HG03432 (cell line): ENCODE measurements around the gene SORBS1.
A peak's percentile ranks its signal among the peaks of the same experiment; 100 is the strongest.

Experiments used
- ATAC-seq: cut with Tn5 transposase; IDR thresholded peaks from one replicate; pipeline ENCODE4 v1.9.1; 2021; ENCODE audit warnings: mild to moderate bottlenecking, moderate library complexity; ENCODE audit not compliant: unreplicated experiment

SORBS1 gene

DNA sequence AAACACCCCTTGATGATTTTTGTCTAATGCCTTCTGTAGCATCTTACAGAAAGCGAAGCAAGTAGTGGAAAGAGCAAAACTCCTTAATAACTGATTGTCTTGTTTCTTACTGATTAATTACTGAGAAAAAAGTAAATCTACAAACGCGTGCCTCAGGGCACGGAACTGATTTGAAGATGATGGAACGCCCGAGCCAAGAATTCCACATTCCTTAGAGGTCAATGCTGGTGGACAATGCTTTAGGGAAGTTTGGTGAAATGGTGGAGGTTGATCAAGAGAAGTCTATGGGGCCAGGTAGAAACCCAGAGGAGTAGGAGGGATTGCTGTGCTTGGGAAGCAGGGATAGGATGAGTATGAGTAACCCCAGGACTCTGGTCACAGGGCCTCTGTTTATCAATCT lies 5.0 kb upstream of the SORBS1 start:
- no peak for ATAC-seq

DNA sequence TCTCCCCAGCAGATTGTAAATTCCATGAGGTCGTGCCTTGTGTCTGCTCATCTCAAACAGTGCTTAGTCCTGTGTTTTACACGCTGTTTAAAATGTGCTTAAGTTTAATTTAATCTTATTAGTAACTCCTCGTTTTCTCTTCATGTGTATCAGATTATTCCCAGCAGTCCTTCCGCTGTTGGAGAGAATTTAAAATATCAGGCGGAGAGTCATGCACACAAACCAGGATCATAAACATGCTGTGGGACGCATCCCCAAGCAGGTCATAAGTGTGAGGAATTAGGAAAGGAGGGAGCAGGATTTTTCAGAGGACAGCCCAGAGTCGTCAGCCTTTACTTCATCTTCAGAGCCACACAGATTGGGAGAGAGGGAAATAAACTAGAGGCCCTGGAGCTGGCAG lies 4.2 kb upstream of the SORBS1 start:
- ATAC-seq = no peak

DNA sequence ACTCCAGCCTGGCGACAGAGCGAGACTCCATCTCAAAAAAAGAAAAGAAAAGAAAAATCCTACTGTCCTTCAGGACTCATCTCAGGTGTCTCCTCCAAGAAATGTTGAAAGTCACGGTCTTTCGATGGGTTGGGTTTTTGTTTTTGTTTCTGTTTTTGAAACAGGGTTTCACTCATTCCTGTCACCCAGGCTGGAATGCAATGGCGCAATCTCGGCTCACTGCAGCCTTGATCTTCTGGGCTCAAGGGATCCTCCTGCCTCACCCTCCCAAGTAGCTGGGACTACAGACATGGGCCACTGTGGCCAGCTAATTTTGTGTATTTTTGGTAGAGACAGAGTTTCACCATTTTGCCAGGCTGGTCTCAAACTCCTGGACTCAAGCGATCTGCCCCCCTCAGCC lies 3.1 kb upstream of the SORBS1 start:
- ATAC-seq = no peak

DNA sequence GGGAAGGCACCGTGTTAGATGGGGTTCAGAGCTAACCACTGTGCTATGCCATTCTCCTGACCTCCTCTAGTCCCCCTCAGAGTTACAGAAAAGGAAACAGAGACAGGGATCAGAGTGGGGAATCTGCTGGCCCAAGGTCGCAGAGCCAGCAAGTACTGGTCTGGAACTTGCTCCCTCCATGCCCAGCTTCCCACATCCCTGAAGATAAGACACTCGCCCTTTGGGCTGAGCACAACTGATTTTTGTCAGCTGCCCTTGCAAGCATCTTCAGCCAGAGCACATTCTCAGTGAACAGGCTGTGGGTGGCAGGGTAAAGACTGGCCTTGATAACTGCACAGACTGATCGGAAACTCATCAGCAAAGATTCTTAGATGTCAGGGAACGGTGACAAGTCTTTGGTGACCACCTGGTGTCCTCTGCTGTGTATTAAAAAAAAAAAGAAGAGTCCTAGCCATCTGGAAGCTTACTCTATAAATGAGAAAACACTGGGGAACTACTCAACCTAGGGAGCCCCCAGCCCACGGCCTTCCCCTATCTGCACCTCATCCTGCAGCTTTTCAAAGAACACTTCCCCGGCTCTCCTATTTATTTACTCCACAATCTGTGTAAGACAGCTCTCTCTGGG lies 1.3 kb upstream of the SORBS1 start:
- ATAC-seq = no peak

DNA sequence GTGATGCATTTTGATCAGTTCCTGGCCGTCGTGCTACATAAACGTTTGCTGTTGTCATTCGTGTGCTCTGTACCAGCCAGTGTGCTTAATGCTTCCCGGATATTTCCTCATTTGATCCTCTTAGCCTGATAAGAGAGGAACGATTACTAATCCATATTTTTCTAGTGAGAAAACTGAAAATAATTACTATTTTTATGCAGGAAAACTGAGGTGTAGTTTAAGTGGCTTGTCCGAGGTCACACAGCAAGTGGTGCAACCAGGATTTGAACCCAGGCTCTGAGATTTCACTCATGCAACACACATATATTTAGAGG lies 650 bp upstream of the SORBS1 start:
- no peak for ATAC-seq

DNA sequence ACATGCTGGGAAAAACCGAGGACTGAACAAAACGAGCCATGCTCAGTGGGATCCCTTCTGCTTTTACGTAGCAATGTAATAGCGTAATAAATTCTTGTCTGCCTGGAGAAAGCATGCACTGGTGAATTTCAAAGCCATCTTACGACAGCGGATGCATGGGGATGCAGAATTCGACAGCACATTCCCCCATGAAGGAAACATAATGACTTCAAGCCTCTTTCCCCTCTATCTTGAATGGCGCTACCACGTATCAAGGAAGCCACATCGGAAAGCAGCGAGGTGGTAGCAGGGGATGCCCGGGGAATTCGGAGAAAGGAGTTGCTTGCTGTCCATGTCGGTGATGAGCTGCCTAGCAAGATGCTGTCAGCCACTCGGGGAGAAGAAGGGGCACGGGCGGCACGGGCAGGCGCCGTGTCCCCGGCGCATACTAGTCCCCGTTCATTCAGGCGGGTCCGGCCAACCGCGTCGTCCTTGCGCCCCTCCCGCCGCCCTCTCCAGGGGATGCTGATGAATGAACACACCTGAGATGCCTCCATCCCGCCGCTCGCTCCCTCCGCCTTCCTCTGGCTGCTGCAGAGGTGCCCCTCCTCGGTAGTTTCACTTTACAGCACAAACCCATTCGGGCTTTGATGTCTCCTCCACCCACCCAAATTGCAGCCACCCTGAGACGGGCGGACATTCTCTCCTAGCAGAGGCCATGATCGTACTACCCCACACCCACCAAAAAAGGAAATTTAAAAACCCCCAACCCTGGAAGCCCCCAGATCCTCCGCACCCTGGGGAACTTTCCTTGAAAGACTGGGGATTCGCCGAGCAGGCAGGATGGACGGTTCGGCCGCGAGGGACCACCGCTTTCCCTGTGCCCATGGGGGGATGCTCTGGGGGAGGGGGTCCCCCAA lies 644 bp downstream of the SORBS1 start:
- peak; percentile 24 for ATAC-seq

DNA sequence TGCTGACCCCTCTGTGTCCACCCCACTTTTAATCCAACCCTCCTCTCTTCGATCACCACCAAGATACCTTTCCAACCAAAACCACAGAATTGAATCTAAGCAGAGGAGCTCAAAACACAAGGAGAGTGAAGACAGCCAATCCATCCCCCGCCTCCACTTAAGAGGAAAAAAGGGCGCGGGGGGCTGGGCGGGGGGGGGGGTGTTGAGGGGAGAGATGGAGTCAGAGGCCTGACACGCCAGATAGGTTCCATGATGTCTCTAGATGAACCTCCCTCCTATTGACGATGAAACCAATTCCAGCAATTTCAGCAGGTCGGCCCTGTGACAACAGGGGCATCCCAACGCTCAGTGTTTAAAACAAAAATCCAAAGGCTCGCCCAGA lies 1.3 kb downstream of the SORBS1 start:
- no peak for ATAC-seq

DNA sequence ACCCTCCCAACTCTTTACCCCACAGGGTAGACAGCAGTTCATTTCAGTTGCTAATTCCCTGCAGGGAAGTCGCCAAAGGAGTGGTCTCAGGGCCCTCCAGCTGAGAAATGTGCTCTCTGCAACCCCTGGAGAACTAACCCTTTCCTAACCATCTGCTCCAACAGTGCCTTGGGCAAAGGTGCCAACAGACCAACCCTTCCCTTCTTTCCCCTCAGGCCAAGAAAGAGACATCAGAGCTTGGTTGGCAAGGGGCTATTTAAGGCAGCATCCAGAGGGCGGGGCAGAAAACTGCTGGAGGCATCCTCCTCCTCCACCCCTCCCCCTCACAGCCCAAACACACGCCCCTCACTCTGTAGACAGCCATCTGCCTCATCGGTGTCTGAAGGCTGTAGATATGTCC lies 1.7 kb downstream of the SORBS1 start:
- ATAC-seq = no peak

DNA sequence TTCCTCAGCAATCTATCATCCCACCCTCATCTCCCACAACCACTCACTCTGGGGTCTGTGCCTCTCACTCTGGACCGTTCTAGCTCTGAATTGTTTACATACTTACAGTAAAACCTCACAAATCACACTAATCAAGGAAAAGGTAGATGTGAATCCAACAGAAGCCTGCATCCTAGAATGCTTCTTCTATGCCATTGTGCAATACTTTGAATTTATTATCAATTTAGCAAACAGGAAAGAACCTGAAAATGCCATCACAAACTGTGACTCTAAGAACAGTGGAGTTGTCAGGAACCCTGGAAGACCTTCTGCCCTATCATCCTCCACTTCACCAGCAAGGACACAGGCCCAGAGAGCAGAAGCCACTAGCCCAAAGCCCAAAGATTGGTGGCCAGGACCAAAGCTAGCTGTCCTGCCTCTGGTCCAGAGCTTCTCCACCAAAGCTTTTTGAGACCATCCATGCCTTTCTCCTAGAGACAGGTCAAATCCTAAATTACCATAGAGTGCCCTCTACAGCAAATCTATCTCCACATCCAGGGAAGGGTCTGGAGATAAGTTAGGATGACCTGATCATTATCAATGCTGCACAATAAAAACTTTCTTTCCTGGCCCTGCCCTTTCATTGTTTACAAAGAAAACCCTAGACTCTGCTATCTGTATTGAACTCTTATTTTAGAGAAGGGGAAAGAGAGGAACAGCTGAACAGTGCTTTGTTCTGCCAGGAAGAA lies 2.4 kb downstream of the SORBS1 start:
- ATAC-seq = no peak

DNA sequence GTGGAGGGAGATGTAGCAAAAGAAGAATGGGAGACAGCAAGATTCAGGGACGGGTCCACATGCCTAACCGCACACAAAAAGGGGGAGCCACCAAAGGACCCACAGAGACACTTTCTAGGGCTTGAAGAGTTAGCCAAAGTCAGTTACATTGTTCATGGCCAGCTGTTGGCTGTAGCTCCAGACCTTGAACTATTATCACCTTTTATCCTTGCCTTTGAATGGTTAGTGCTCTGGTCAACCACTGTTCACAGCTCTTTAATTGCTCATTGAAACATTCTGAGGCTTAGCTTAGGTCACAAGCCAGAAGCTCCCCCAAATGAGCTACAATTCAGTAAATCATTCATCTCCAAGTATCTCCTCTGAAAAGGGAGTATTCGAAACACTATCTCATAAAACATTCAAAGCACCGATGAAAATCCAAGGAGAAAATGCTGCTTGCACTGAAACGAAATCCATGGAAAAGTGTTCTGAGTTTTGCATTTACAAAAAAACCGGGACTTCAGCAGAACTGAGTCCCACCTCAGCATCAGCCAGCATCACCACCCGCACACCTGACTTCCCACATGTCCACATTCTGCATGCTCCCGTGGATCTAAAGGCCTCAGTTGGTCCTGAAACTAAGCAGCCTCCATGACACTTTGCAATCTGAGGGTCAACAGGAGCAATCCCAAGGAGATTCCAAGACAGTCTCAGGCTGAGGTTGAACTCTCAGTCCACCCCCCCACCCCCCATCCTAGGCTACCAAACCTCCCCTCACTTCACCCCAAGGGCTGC lies 4.0 kb downstream of the SORBS1 start:
- no peak for ATAC-seq

DNA sequence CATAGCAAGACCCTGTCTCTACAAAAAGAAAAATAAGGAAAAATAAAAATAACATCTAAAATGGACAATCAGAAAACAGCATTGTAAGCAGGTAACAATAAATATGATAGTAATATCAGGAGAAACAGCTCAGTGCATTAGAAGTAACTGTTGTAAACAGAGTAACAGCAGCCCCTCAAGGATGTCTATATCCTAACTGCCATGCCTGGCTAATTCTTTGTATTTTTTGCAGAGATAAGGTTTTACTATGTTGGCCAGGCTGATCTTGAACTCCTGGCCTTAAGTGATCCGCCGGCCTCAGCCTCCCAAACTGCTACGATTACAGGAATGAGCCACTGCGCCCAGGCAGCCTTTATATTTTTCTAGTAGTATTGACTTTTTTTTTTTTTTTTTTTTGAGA lies 7.5 kb downstream of the SORBS1 start:
- no peak for ATAC-seq

DNA sequence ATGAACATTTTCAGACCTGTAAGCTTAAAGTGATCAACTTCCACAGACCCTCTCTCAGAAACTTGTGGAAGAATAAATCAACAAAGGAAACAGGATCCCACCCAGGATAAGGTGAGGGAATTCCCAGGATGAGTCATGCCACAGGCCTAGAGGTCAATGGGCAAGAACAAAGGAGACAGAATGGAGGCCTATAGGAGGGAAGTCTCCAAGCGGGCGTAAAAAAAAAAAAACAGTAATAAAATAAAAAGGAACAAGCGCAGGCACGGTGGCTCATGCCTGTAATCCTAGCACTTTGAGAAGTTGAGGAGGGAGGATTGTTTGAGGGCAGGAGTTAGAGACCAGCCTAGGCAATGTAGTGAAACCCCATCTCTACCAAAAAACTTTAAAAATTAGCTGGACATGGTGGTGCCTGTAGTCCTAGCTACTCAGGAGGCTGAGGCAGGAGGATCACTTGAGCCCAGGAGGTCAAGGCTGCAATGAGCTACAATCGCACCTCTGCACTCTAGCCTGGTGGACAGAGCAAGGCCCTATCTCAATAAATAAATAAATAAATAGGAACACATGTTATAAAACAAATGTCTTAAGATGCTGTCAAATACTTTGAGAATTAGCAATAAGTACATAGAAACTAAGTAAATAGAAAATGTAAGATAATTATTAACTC lies 8.4 kb downstream of the SORBS1 start:
- ATAC-seq = no peak

DNA sequence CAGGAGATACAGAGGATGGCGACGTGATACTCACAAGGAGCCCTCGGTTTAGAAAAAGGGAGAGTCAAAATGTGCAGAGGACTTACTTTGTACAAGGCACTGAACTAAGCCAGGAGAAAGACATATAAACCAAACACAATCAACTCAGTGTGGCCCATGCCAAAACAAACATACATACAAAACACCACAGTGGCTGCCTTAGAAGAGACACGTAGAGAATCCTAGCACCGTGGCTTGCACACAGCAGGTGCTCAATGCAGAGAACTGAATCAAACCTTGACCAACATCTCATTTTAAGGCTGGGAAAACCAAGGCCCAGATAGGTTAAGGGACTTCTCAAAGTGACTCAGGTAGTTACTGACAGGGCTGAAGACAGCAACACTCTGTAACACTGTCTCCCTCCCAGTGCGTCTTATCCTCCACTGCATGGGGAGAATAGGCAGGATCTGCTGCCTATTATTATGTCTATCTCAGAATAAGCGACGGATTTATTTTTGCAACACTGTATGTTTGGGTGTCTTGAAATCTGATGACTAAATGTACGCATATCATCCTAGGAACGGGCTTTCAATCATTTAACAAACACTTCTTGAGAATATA lies 11.0 kb downstream of the SORBS1 start:
- ATAC-seq = no peak

DNA sequence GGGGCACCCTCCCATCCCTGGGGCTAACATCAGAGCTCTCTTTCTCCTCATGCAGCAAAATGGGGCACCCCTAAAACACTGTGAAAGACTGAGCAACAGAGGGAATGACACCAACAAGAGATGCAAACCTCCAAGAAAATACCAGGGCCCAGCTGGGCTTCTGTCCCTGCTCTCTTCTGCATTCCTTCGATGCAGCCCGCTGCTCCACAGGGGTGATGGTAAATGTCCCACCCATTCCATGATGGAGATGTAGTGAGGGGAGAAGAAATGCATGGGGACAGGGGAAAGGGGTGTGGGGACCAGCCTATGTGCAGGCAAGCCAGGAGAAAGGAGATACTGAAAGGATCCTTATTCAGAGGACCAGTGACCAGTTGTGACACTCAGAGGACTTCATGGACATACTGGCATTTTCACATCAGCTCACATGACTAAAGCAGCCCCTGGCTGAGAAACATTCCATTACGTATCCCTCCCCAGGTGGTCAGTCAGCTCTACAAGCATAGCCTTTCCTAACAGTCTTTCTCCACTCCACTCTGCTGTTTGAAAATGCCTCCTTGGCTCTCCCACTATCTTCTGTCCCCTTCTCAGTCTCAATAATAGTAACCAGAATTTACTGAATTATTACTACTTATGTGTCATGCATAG lies 13.3 kb downstream of the SORBS1 start:
- ATAC-seq = no peak

DNA sequence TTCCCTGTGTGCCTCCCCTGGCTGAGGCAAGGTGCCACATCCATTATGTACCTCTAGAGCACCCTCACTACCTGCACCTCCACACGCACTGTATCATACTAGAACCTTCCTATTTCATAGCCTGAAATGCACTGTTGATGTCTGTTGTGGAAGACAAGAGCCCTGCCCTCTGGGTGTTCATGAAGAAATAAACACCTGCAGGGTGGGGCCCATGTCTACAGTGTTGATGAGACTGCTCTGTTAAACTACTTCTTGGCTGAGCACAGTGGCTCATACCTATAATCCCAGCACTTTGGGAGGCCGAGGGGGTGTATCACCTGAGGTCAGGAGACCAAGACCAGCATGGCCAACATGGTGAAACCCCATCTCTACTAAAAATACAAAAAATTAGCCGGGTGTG lies 14.0 kb downstream of the SORBS1 start:
- no peak for ATAC-seq

DNA sequence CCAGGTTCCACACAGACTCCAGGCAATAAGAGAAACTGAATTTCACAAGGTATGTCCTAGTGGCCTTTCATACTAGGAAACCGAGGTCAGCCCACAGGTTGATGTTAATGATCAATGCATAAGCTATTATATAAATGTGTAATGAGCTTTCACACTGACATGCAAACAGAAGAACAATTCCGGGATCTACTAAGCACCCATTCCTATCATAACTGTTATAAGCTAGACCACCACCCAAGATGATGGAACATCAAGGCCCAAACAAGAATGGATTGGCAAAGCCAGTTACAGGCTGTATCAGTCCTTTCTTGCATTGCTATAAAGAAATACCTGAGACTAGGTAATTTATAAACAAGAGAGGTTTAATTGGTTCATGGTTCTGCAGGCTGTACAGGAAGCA lies 15.2 kb downstream of the SORBS1 start:
- ATAC-seq = no peak

DNA sequence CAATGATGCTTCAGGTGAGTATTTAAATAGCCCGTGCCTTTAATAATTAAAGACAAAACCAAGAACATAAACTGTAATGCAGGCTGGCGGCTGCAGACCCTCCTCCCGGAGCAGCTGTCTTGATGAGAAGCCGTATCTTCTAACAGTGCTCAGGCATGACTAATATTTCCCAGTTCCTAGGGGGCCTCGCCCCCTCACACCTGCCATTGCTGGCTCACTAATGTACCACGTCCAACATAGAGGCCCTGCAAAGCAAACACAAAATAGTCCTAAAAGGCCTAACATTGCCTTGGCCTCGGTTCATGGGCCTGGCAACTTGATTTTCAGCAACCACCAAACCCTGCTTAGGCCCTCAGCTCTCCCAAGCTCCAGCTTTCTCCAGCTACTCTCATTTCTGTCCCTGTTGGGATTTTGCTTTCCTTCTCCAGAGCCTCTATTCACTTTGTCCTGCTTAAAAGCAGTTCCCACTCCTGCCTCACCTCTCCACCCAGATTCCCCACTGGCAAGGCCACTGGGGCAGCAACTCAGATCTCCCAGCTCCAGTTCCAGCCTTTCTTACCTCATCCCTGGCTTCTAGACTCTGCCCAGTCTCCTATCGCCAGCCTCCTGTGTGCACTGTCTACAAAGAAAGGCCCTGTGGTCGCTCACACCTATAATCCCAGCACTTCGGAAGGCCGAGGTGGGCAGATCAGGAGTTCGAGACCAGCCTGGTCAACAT lies 16.2 kb downstream of the SORBS1 start:
- no peak for ATAC-seq

DNA sequence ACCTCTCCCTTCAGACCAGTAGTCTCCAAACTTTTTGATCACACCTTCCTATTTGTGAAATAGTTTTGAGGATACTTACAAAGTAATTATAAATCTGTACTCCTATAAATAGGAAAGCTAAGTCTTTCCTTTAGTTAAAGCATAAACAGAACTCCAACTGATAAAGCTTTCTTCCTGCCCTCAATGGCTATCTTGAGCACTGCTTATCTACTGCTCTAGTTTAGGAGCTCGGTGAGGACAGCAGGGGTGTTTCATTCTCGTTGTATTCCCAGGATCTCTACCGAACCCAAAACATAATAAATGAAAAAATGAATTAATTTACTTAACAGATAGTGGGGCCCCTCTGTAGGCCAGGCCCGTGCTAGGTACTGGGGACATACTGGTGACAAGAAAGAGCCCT lies 17.7 kb downstream of the SORBS1 start:
- ATAC-seq = no peak

DNA sequence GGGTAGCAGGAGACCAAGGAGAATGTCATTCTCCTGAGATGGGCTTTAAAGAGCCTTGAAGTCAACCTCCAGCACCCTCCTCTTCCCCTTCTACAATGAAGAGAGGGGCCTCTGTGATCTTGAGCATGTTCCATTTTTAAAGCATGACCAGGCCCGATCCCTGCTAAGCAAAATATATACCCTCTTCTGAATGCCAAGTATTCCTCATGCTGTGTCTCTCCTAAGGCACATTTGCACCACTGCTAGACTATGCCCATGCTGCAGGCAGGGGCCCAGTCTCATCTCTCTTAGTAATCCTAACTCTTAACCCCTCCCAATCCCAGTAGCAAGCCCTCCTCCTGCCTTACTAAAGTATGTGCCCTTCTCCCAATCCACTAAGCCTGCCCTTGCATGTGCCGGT lies 18.4 kb downstream of the SORBS1 start:
- ATAC-seq = no peak
